HG03439 (cell line): Measurements from ENCODE around the gene BCL2L1.

Experiments used
- ATAC-seq: cut with Tn5 transposase; IDR thresholded peaks from one replicate; pipeline ENCODE4 v1.9.1; 2021; ENCODE audit warnings: mild to moderate bottlenecking, moderate library complexity; ENCODE audit not compliant: unreplicated experiment

The BCL2L1 gene

DNA sequence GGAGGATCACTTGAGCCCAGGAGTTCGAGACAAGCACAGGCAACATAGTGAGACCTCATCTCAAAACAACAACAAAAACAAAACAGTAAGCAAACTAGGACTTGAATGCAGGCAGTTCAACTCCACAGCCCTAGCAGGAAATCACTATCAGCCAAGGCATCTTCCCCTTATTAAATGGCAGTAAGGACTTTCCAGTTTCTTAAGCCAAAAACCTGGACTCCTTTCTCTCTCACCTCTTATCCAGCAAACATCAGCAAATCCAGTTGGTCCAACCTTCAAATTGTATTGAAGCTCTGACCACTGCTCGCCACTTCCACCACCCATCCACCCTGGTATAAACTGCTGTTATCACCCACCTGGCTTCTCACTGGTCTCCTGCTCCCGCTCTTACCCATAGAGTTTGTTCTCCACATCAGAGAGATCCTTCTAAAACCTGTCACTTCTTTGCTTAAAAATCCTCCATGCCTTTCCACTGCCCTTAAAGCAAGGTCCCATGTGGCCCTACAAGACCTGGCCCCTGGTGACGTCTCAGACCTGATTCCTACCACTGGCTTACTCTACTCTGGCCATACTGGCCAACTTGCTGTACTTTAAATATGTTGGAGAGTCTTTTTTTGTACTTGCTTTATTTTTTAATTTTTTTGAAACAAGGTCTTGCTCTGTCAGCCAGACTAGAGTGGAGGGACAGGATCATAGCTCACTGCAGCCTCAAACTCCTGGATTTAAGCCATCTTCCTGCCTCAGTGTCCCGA, 27.6 kb downstream of the BCL2L1 start:
- ATAC-seq: no peak

DNA sequence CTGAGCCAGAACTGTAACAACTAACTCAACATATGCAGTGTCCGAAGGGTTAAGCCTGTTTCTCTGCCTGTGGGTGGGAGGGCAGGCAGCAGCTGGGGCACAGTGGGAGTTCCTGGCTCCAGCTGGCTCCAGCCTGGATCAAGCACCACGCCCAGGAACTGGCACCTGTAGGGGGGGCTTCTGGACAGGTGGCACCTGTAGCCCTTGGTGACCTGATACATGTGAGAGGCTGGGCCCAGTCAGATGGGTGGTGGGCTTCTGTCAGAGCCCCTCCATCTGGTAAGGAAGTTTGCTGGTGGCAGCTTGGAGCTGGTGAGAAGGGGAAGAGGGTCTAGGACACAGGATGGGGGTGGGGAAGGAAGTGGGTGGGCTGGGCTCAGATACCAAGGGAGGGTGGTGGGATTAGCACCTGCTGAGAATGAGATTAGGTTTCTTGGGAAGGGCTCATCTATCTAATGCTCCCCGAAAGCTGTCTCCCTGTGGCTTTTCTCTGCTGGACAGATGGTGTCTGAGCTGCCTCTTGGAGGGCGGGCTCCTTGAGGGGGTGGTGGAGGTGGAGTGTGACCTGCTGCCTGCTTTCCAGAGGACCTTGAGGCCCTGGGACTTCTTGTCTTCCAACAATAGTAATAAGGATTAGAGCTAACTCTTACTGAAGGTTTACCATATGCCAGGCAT, 28.5 kb downstream of the BCL2L1 start:
- no peak for ATAC-seq

DNA sequence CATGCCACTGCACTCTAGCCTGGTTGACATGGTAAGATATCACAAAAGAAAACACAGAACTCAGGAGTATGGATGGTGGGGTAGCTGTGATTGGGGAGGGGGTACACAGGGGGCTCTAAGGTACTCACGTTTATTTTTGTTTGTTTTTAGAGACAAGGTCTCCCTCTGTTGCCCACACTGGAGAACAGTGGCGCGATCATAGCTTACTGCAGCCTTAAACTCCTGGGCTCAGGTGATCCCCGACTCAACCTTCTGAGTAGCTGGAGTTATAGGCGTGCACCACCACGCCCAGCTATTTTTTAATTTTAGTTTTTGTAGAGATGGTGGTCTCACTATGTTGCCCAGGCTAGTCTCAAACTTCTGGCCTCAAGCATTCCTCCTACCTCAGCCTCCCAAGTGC, 29.3 kb downstream of the BCL2L1 start:
- ATAC-seq: no peak

DNA sequence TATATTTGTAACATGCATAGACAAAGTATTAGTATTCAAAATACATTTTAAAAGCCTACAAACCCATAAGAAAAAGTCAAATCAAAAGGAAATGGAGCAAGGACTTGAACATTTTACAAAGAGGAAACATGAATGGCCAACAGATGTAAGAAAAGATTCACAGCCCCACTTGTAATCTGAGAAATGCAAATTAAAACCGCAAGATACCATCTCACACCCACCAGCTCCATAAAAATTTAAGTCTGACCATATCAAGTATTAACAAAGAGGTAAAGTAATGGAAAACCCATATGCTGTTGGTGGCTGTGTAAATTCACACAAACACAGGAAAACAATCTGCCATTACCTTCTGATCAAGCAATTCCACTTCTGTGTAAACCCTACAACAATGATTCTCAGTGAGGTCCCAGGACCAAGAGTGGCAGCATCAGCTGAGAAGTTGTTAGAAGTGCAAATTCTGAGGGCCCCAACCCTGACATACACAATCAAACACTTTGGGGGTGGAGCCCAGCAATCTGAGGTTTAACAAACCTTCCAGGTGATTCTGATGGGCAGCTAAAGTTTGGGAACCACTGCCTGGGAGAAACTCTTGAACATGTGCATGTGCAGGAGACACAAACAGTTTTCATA, 30.9 kb downstream of the BCL2L1 start:
- no peak for ATAC-seq

DNA sequence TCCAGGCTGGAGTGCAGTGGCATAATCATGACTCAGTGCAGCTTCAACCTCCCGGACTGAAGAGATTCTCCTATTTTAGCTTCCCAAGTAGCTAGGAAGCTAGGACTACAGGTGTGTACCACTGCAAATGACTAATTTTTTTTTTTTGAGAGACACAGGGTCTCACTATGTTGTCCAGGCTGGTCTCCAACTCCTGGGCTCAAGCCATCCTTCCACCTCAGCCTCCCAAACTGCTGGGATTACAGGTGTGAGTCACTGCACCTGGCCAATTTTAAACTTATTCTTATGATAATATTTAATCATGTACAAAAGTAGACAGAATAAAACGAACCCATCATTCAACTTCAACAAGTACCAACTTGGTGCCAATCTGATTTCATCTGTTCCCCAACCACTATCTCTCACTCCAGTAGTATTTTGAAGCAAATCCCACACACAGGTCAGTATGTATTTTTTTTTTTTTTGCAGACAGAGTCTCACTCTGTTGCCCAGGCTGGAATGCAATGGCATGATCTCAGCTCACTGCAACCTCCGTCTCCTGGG, 32.5 kb downstream of the BCL2L1 start:
- no peak for ATAC-seq

DNA sequence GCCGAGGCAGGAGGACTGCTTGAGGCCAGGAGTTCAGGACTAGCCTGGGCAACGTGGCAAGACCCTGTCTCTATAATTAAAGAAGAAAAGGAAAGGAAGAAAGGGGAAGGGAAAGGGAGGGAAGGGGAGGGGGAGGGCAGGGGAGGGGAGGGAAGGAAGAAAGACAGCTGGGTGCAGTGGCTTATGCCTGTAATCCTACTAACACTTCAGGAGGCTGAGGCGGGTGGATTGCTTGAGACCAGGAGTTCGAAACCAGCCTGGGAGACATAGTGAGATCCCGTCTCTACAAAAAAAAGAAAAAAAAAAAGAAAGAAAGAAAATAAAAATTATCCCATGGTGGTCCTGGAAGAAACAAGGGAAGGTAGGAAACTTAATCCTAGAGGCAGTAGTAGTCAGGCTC, 33.5 kb downstream of the BCL2L1 start:
- no peak for ATAC-seq

DNA sequence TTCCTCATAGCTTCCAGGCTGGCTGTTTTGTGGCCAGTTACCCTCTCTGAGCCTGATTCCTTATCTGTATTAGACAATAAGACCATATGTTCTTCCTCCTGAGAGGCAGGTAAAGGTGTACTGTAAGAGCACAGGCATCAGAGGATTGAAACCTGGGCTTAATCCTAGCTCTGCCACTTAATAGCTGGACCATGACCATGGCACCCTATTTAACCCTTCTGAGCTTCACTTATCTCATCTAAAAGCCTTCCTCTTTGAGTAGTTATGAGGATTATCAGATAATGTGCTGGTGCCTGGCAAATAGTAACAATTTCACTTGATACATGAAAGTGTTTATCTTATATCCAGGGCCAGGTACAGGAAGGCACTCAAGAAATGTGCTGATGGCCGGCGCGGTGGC, 34.9 kb downstream of the BCL2L1 start:
- ATAC-seq: no peak

DNA sequence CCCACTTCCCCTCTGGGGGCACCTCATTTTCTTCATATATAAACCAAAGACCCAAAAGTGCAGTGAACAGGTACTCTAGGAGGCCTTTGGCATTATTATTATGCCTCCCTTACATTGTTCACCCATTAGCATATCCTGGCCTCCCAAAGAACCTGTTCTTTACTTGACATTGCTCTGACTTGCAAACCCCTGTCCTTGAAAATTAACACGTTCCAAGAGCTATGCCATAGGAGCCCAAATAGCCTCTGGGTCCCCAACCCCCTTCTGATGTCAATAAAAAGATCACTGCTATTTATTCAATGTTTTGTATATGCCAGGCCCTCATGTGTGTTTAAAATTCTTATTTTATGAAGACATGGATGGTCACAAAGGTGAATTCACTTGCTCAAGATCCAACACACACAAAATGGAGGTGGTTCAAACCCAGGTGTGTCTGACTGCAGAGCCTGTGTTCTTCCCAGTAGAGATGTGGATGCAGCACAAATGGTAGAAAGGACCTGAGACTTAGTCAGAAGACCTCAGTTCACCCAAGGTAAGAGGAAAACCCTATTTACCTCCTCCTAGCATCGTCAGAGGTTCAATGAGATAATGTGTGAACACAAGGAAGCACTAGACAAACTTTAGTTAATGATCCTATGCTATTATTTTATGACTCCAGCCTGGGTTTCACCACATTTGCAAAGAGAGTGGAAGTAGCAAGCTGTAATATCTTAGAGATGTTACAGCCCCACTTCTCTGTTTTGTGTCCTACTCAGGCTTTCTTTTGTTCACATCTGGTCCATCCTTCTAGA, 36.6 kb downstream of the BCL2L1 start:
- ATAC-seq: no peak

DNA sequence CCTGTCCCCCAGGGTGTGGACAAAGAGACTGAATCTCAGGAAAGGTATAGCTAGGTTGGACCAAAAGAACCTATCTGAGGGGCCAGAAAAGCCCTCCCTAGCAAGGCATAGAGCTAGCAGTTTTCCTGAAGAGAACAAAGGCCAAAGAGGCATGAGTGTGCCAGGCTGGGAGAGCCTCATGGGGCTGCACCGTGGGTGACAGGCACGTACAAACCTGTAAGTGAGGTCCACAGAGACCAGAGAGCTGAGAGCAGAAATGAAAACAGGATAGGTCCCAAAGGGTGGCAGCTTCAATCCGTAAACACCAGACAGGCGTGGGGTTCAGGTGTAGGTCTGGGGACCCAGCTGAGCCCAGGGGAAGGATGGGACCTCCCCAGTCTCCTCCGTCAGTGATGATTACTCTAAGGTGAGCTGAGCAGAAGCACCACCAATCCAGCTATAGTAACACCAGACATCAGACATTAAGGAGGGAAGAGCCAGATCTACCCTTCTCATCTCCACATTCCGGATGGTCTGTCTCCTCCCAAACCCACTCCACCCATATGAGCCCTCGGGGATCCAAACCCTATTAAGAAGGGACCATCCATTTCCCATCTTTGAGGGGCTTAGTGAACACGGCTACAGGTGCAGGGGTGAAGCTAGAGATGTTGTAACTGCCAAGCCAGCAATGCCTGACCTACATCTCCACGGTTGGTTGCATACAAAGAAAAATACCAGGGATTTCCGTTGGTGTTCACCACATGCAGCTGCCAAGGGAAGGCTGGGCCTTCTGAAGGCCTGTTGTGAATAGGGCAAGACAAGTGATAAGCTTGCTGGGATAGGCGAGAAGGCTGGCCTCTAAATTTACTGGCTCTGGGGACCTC, 38.3 kb downstream of the BCL2L1 start:
- no peak for ATAC-seq

DNA sequence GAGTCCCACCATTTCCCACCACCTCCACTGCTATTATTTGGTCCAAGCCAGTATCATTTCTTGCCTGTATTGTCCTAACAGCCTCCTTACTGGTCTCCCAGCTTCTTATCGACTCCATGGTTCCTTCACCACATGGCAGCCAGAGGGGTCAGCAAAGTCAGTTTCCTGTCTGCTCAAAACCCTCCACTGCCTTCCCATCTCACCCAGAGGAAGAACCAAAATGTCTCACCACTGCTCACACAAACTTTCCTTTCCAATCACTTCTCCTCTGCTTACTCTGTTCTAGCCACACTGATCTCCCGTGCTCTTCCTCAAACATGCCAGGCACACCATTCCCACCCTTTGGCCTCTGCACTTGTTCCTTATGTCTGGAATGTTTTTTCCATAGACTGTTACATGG, 39.7 kb downstream of the BCL2L1 start:
- ATAC-seq: no peak

DNA sequence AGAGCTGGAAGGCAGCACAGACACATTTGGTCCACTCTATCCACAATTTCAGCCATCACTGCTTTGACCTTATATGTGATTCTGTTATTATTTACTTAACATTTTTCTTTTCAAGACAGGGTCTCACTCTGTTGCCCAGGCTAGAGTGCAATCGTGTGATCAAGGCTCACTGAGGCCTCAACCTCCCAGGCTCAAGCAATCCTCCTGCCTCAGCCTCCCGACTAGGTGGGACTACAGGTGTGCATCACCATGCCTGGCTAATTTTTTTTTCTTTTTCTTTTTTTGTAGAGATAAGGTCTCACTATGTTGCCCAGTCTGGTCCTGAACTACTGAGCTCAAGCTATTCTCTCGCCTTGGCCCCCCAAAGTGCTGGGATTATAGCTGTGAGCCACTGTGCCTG, 40.3 kb downstream of the BCL2L1 start:
- ATAC-seq: no peak

DNA sequence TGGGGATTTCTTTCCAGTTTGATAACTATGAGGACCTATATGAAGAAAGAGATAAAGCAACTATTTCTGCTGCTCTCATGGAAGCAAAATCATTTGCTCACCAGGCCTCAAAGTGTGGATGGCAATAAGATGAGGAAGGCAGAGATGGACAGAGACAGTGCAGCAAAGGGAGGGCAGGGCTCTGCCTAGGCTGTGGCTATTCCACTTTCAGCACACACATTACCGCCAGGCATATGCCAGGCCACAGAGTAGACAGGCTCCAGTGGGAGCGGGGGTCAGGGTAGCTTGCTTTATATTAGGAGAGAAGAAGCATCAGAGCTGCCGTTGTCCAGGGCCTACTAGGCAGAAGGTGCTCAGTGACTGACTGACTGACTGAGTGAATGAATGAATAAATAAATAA, 40.9 kb downstream of the BCL2L1 start:
- no peak for ATAC-seq

DNA sequence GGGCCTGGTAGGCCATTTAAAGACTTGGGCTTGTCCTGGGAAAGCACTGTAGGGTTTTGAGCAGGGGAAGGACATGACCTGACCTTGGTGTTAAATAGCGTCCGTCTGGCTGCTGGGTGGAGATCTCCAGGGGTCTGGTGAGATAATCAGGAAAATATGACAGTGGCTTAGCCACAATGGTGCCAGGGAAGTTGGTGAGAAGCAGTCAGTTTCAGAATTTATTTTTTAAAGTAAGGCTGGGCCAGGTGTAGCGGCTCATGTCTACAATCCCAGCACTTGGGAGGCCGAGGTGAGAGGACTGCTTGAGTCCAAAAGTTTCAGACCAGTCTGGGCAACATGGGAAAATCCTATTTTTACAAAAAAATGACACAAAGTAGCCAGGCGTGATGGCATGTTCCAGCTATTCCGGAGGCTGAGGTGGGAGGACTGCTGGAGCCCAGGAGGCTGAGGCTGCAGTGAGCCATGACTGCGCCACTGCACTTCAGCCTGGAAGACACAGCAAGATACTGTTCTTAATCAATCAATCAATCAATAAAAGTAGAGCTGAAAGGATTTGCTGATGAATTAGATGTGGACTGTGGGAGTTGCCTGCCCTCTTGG, 41.4 kb downstream of the BCL2L1 start:
- no peak for ATAC-seq

DNA sequence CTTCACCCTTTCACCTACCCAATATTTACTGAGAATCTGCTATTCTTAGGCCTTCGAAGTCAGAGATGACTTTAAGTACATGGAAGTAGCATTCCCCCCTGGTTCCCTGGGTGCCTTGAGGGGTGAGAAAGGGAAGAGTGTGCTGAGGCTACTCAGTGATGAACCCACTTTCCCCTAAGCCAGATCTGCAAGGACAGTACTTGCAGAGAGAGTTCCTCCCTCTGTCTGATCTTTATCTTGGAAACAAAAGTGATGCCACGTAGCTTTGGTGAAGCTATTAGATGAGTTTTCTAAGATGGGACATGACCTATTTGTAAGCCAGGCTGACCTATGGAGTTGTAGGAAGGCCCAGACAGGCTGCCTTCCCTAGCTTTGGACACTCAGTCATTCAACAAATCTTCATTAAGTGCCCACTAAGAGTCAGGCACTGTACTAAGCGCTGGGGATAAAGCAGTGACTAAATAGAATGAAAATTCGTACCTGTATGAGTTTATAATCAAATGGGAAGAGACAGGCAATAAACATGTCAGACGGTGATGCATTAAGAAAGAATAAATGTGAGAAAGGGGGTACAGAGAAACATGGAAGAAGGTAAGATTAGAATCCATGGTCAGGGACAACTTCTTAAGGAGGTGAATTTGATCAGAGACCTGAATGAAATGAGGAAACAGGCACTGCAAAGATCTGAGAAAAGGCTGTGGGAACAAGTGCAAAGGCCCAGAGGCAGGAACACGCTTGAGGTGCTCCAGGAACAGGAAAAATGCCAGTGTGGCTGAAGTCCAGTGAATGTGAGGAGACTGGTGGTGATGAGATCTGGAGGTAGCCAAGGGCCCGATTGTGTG, 42.2 kb downstream of the BCL2L1 start:
- no peak for ATAC-seq

DNA sequence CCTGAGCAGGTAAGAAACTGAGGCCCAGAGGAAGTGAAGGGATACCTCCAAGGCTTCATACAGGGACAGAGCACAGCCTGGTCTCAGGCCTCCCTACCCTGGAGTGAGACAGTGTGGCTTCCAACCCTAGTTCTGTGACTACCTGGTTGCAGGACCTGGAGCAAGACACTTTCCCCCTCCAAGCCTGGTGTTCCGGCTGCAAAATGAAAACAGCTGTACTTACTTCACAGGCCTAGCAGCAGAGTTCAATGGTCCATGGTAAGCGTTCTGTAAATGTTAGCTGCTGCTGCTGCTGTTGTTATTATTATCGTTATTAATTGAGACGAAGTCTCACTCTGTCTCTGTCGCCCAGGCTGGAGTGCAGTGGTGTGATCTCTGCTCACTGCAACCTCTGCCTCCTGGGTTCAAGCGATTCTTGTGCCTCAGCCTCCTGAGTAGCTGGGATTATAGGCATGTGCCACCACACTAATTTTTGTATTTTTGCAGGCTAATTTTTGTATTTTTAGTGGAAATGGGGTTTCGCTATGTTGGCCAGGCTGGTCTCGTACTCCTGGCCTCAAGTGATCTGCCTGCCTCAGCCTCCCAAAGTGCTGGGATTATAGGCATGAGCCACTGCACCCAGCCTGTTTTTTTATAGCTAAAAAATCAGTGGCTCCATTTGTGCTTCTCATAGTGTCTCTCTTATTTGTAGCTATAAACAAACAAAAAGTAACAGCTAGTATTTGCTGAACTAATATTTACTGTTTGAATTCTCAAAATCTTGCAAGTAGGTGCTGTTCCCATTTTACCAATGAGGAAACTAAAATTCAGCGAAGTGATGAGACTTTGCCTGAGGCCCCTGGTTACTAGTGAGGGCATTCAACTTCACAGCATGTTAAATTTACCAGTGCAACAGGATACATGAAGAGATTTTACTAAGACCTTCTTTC, 43.0 kb downstream of the BCL2L1 start:
- ATAC-seq: no peak

DNA sequence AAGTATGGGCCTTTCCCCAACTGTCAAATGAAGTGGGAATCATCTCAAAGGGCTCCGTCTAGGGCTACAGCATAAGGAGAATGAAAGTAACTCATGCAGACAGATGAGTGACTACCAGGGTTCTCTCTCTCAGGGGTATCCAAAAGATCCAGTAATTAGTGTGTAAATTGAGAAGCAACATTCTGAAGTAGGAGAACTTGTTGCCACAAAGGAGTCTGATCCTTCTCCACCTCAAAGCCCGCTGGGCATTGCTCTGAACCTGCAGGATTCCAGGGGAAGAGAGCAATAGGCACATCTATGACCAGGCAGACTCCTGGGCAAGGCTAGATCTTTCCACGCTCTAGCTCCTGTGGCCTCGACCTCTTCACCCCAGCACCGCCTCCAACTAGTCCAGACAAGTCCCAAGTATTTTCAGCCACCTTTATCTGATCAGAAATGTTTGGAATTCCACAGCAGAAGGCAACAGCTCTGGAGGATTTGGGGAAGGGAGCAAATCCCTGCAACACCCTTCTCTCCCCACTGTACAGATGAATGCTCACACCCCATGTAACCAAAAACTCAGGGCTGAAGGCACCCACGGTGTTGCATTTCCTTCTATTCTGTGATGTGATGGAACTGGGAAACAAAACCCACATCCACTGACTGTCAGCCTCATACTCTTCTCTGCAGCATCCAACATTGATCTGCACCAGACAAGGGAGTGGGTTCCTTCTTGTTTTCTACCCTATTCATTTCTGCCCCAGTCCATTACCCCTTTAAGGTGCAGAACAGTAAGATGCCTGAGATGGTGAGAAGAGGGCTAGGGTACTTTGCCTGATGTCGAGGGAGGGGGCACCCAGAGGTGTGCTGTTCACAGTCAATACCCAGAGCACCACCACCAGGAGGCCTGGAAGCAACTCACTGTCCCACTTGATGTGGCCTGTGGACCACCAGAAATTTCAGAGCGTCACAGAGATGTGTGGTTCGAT, 44.0 kb downstream of the BCL2L1 start:
- ATAC-seq: no peak
